GM12878 (cell line): ENCODE data around the gene CYP4V2. TPM values are rescaled to one million over a fixed set of nuclear protein-coding genes. Genes with fewer than 3 reads are reported as not detected.

Source experiments
- ATAC-seq: fragments of 200-7000 bp; cut with Tn5 transposase; 3 replicates; pipeline ENCODE4 v1.9.1; 2020; ENCODE audit warnings: mild to moderate bottlenecking, moderate library complexity
- BruUV-seq: library from RNA; stranded (reverse); fragments of 400-500 nt; replicated peaks from 2 replicates; lab custom pipeline; 2021; lab: Mats Ljungman, UMichigan
- CTCF ChIA-PET: fragments of 300-600 bp; sonication (Branson Sonifier 250); formaldehyde crosslinking; extraction: SDS; loops from one replicate; lab custom pipeline; 2021; ENCODE audit warnings: inconsistent platforms; lab: Yijun Ruan, JAX
- POLR2A ChIA-PET: fragments of 350-600 bp; formaldehyde crosslinking; extraction: SDS; loops from one replicate; lab custom pipeline; 2021; ENCODE audit warnings: inconsistent platforms; lab: Charles Lee
- RAD21 ChIA-PET: fragments of 300-600 bp; sonication (Branson Sonifier 250); formaldehyde crosslinking; loops from one replicate; lab custom pipeline; 2023; ENCODE audit warnings: antibody characterized with exemption; ENCODE audit not compliant: unreplicated experiment; lab: Charles Lee
- SMC1A ChIA-PET: fragments of 300-600 bp; sonication (Branson Sonifier 250); formaldehyde crosslinking; loops from one replicate; lab custom pipeline; 2023; ENCODE audit not compliant: unreplicated experiment, uncharacterized antibody; lab: Charles Lee
- DNase-seq: peaks from one replicate; pipeline ENCODE4 v3.0.0-alpha.2; 2011; ENCODE audit warnings: low read depth, low spot score
- FAIRE-seq: peaks from 3 replicates; lab custom pipeline; 2011; peaks lifted over from hg19 to GRCh38; lab: Jason Lieb, UNC
- H2AFZ ChIP-seq: 2 replicates; pipeline ENCODE4 v1.6.0; 2011; ENCODE audit warnings: low read depth, low read length, control low read depth; ENCODE audit not compliant: control insufficient read depth
- H3K27ac ChIP-seq: 2 replicates; pipeline ENCODE4 v1.5.1; 2011; ENCODE audit warnings: control low read depth; ENCODE audit not compliant: control insufficient read depth, insufficient read depth
- H3K27me3 ChIP-seq, 2 experiments: replicated peaks in 1 of 2; 2 replicates each; pipeline versions ENCODE4 v1.6.0 to v1.6.1; 2011; ENCODE audit warnings: low read length in 1 of 2; ENCODE audit not compliant: control insufficient read depth in 2 of 2, insufficient read depth in 2 of 2
- H3K36me3 ChIP-seq, 2 experiments: 2 replicates each; pipeline ENCODE4 v1.5.1; 2011; ENCODE audit warnings: low read length in 1 of 2; ENCODE audit not compliant: control insufficient read depth in 2 of 2, insufficient read depth in 2 of 2
- H3K4me1 ChIP-seq: 2 replicates; pipeline ENCODE4 v1.6.1; 2011; ENCODE audit warnings: mild to moderate bottlenecking, low read length, moderate library complexity, mixed read lengths; ENCODE audit not compliant: control insufficient read depth, insufficient read depth
- H3K4me2 ChIP-seq: 2 replicates; pipeline ENCODE4 v1.6.0; 2011; ENCODE audit warnings: control low read depth; ENCODE audit not compliant: control insufficient read depth, insufficient read depth
- H3K4me3 ChIP-seq: fragments of 200-600 bp; sonication (generic); 2 replicates; pipeline ENCODE4 v1.5.1; 2016
- H3K79me2 ChIP-seq: 2 replicates; pipeline ENCODE4 v1.6.0; 2011; ENCODE audit warnings: low read length; ENCODE audit not compliant: control insufficient read depth, insufficient read depth
- H3K9ac ChIP-seq: 2 replicates; pipeline ENCODE4 v1.8.0; 2011; ENCODE audit warnings: low read length, control low read depth, mixed read lengths; ENCODE audit not compliant: control insufficient read depth, insufficient read depth
- H3K9me3 ChIP-seq: replicated peaks from 3 replicates; pipeline ENCODE4 v1.5.1; 2011; ENCODE audit warnings: mild to moderate bottlenecking, low read length; ENCODE audit not compliant: control insufficient read depth, insufficient read depth
- H4K20me1 ChIP-seq: 2 replicates; pipeline ENCODE4 v1.6.0; 2011; ENCODE audit not compliant: control insufficient read depth, insufficient read depth
- CBX3 ChIP-seq: fragments of 200-600 bp; sonication (generic); IDR thresholded peaks from 2 replicates; pipeline ENCODE4 v1.6.1; 2016; ENCODE audit warnings: low read depth, borderline replicate concordance
- ETV6 ChIP-seq, 2 experiments: fragments of 450-650 bp in 1 of 2; IDR thresholded peaks in 1 of 2; conservative IDR thresholded peaks in 1 of 2; 2 replicates each; pipeline ENCODE4 v1.6.1; 2014; ENCODE audit warnings: antibody characterized with exemption in 1 of 2, borderline replicate concordance in 1 of 2, low read depth in 1 of 2, mild to moderate bottlenecking in 1 of 2, moderate library complexity in 1 of 2
- HCFC1 ChIP-seq: fragments of 150-350 bp; IDR thresholded peaks from 2 replicates; pipeline ENCODE4 v1.6.1; 2014; ENCODE audit warnings: low read length
- JUNB ChIP-seq: IDR thresholded peaks from 2 replicates; pipeline ENCODE4 v1.6.1; 2016; ENCODE audit warnings: antibody characterized with exemption, mild to moderate bottlenecking
- MTA3 ChIP-seq: IDR thresholded peaks from 2 replicates; pipeline ENCODE4 v1.6.1; 2012; ENCODE audit warnings: low read length, inconsistent platforms, borderline replicate concordance
- NFYA ChIP-seq: IDR thresholded peaks from 2 replicates; pipeline ENCODE4 v1.6.1; 2011; ENCODE audit warnings: low read depth, mild to moderate bottlenecking, low read length, improper control_type of control experiment, borderline replicate concordance
- PBX3 ChIP-seq: IDR thresholded peaks from 2 replicates; pipeline ENCODE4 v1.6.1; 2011; ENCODE audit warnings: mild to moderate bottlenecking, low read depth, low read length, moderate library complexity; ENCODE audit not compliant: insufficient replicate concordance
- RAD51 ChIP-seq: fragments of 450-650 bp; IDR thresholded peaks from 2 replicates; pipeline ENCODE4 v1.6.1; 2016; ENCODE audit warnings: moderate library complexity, mild to moderate bottlenecking, inconsistent platforms
- SIN3A ChIP-seq: IDR thresholded peaks from 2 replicates; pipeline ENCODE4 v1.6.1; 2012; ENCODE audit warnings: low read depth, low read length, improper control_type of control experiment
- TCF12 ChIP-seq: IDR thresholded peaks from 2 replicates; pipeline ENCODE4 v1.6.1; 2011; ENCODE audit warnings: low read depth, mild to moderate bottlenecking, low read length
- WRNIP1 ChIP-seq: IDR thresholded peaks from 2 replicates; pipeline ENCODE4 v1.6.1; 2011; ENCODE audit warnings: low read depth, low read length, improper control_type of control experiment, borderline replicate concordance
- ZBTB33 ChIP-seq: fragments of 450-650 bp; IDR thresholded peaks from 2 replicates; pipeline ENCODE4 v1.6.1; 2017; ENCODE audit warnings: mild to moderate bottlenecking
- WGBS: methylation state at CpG from one replicate; pipeline ENCODE4 v1.1.6; 2016; ENCODE audit warnings: low lambda C conversion rate; ENCODE audit not compliant: insufficient replicate concordance, insufficient coverage; ENCODE audit errors: missing lambda C conversion rate; 5-methylcytosine and 5-hydroxymethylcytosine counted together
- in situ Hi-C: fragments of 300-500 bp; cut with MboI; formaldehyde crosslinking; loops from 9 replicates; pipeline ENCODE4 v1.14.3; 2018; ENCODE audit warnings: mixed read lengths
- intact Hi-C: fragments of 100-400 bp; cut with micrococcal nuclease; formaldehyde crosslinking; loops from one replicate; pipeline ENCODE4 v1.14.2; 2022; ENCODE audit not compliant: unreplicated experiment
- polyA plus RNA-seq, 11 experiments: library from polyadenylated mRNA; depleted of rRNA in 4 of 11; unstranded in 6 of 11; stranded (reverse) in 5 of 11; fragments of >200 nt; fragmentation: Nextera tagmentation in 4 of 11; fragmentation: Illumina TruSeq in 1 of 11; extraction: Ambion mirVana in 4 of 11; extraction: Trizol in 1 of 11; gene quantifications; 1 replicate in 1 of 11; 2 replicates in 10 of 11; pipeline versions ENCODE4 v1.2.1 to v1.2.3, GENCODE V29; 2011 to 2016; ENCODE audit warnings: inconsistent platforms in 2 of 11, missing spikeins in 2 of 11, low read depth in 1 of 11
- total RNA-seq, 4 experiments: library from RNA; depleted of rRNA in 3 of 4; stranded (reverse); fragments of >200 nt in 3 of 4; fragmentation: Illumina TruSeq in 1 of 4; extraction: Trizol in 1 of 4; gene quantifications; 2 replicates each; pipeline versions ENCODE4 v1.2.1 to v1.2.3, GENCODE V29; 2013 to 2021

The CYP4V2 gene
- total and polyA plus RNA-seq, 10 of the 15 experiments (the other 5 are each of a cell fraction or from before 2014, with no cell fraction given) = 1.2 to 8.2 (median 6.8) TPM

GRCh38 chr4:186225848-186226247 lies 34.5 kb downstream of the CYP4V2 start:
- Histone ChIP-seq H2AFZ (no peak overlapping the region), H3K36me3 (no peaks in the 10 kb centered on the region), H3K27me3 (no peaks in the 10 kb centered on the region), H4K20me1 (no peaks in the 10 kb centered on the region), H3K4me2 (no peak overlapping the region), H3K4me3 (no peak overlapping the region), H3K79me2 (no peaks in the 10 kb centered on the region), H3K9me3 (no peaks in the 10 kb centered on the region), H3K9ac (no peak overlapping the region), H3K4me1 (no peaks in the 10 kb centered on the region), H3K27ac (no peak overlapping the region)
- no TSS peak for BruUV-seq
- FAIRE-seq (no peak), DNase-seq (no peak), ATAC-seq (no peak)
- ChIA-PET SMC1A (interaction anchor here (0.6 kb wide), 1 partner anchor 69 kb away, joined by 3 read pairs; no protein-coding TSS in a partner anchor), CTCF (no interaction called here), RAD21 (no interaction called here), POLR2A (no interaction called here)
- no peak for TF ChIP-seq JUNB
- intact Hi-C loops (no loop called here), in situ Hi-C loops (no loop called here)

- H3K4me3 ChIP-seq = no peak overlapping the region
- no TSS peak for BruUV-seq
- in situ Hi-C loops = no loop called here
- H3K9me3 ChIP-seq = no peaks in the 10 kb centered on the region
- no peaks in the 10 kb centered on the region for H3K27me3 ChIP-seq
- no peaks in the 10 kb centered on the region for H3K79me2 ChIP-seq
- FAIRE-seq = no peak
- ChIA-PET SMC1A (no interaction called here), POLR2A (no interaction called here), CTCF (no interaction called here), RAD21 (no interaction called here)
- H3K9ac ChIP-seq = no peak overlapping the region
- DNase-seq = no peak
- H3K4me2 ChIP-seq = no peak overlapping the region
- 56% methylated on average over 3 of the region's 3 CpGs for WGBS
- intact Hi-C loops = no loop called here
- ATAC-seq = no peak
- H2AFZ ChIP-seq = no peak overlapping the region
- H3K36me3 ChIP-seq = no peaks in the 10 kb centered on the region
- H4K20me1 ChIP-seq = no peaks in the 10 kb centered on the region
- H3K4me1 ChIP-seq = no peaks in the 10 kb centered on the region
- H3K27ac ChIP-seq = no peak overlapping the region
- no peak for TF ChIP-seq PBX3
- TF ChIP-seq MTA3 = no peak
- no peak for TF ChIP-seq NFYA
- no peak for TF ChIP-seq RAD51
- no peak for TF ChIP-seq HCFC1
- no peak for TF ChIP-seq ZBTB33
- TF ChIP-seq SIN3A = no peak
- no peak for TF ChIP-seq CBX3
- TF ChIP-seq TCF12 = no peak
- no peak for TF ChIP-seq ETV6 (conservative IDR thresholded peaks at IDR 0.05 in 1 of 2, IDR thresholded peaks at IDR 0.05 in 1 of 2; ENCODE audit: borderline replicate concordance in 1 of 2, low read depth in 1 of 2)
- no peak for TF ChIP-seq WRNIP1
These were observed 35.3 kb downstream of the CYP4V2 start for GRCh38 chr4:186226521-186227189.
